ENCODE measurements around the gene COL1A2. TPM values are rescaled to one million over a fixed set of nuclear protein-coding genes. Genes with fewer than 3 reads are reported as not detected.
A peak's percentile ranks its signal among the peaks of the same experiment; 100 is the strongest.

The COL1A2 gene
- total RNA-seq, 1 donor from 2014 or later, result 2,734 TPM

DNA sequence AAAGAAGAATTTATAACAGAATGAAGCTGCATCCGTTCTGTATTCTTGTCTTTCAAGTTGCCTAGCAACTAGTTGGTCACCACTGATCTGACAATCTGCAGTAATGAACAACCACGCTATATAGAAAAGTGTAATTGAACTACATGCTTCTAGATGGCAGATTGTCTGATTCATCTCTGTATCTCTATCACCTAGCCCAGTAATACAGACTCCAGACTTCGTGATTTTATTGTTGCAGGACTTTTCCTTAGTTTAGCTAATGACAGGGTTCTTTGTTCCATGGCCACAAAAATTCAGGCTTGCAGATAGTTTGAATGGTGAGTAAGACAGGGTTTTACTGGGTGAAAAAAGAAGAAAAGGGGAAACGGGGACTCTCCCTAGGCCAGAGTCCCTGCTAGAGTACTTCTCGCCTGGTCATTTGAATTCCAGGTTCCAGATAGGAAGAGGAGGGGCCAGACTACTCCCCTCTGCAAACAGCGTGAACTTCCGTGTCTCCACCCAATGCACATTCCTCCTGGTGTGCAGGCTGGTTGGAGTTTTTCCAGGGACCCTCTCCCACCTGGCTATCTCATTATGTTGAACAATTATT lies 45.9 kb downstream of the COL1A2 start:
- TF ChIP-seq, protein P1, sequence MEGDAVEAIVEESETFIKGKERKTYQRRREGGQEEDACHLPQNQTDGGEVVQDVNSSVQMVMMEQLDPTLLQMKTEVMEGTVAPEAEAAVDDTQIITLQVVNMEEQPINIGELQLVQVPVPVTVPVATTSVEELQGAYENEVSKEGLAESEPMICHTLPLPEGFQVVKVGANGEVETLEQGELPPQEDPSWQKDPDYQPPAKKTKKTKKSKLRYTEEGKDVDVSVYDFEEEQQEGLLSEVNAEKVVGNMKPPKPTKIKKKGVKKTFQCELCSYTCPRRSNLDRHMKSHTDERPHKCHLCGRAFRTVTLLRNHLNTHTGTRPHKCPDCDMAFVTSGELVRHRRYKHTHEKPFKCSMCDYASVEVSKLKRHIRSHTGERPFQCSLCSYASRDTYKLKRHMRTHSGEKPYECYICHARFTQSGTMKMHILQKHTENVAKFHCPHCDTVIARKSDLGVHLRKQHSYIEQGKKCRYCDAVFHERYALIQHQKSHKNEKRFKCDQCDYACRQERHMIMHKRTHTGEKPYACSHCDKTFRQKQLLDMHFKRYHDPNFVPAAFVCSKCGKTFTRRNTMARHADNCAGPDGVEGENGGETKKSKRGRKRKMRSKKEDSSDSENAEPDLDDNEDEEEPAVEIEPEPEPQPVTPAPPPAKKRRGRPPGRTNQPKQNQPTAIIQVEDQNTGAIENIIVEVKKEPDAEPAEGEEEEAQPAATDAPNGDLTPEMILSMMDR (IDR thresholded peaks at IDR 0.05; ENCODE audit: unreplicated experiment), result no peak
- Mint-ChIP-seq H3K9me3 (no peaks in the 10 kb centered on the region), H3K4me3 (no peak overlapping the region), H3K27ac (peak overlapping the region; percentile 43), H3K36me3 (no peaks in the 10 kb centered on the region), H3K4me1 (peaks cover 45% of the 10 kb centered on the region), H3K27me3 (ENCODE audit: low read depth) (no peaks in the 10 kb centered on the region)
- no peak for DNase-seq (ENCODE audit: low spot score in 2 of 2, unreplicated experiment in 2 of 2)

DNA sequence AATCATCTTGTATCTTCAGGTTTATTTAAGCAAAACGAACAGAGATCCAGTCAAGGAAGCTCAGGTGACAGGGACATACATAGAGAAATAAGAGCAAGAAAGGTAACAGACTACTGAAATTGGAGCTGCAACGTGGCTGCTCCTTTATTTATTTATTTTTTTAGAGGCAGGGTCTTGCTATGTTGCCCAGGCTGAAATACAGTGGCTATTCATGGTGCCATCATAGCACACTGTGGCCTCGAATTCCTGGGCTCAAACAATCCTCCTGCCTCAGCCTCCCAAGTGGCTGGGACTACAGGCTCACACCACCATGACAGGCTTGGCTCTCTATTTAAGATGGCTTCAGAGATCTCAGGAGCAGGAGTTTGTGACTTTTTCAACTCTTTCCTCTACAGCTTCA lies 46.4 kb downstream of the COL1A2 start:
- H3K4me1 Mint-ChIP-seq, result peaks cover 46% of the 10 kb centered on the region
- DNase-seq (ENCODE audit: low spot score in 2 of 2, unreplicated experiment in 2 of 2), result no peak
- H3K4me3 Mint-ChIP-seq, result no peak overlapping the region
- no peaks in the 10 kb centered on the region for H3K27me3 Mint-ChIP-seq (ENCODE audit: low read depth)
- H3K36me3 Mint-ChIP-seq, result no peaks in the 10 kb centered on the region
- H3K27ac Mint-ChIP-seq, result no peak overlapping the region
- no peaks in the 10 kb centered on the region for H3K9me3 Mint-ChIP-seq
- TF ChIP-seq, protein P1 (IDR thresholded peaks at IDR 0.05; ENCODE audit: unreplicated experiment), result no peak

DNA sequence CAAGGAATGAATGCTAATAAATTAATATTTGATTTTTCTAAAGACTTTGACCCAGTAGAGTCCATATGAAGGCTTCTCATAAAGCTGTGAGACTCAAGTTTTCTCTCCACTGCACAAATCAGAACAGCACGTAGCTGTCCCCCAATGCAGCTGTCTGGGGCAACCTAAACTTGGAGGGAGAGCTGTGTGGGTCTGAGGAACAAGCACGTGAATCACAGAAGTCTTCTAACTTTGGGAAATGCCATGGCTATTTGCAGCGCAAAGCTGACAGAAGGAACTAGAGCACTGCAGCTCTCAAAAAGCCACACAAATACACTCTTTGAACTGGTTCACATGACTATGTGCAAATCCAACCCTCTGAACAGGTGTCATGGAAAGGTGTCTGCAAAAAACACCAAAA lies 47.9 kb downstream of the COL1A2 start:
- Mint-ChIP-seq H3K9me3 (no peaks in the 10 kb centered on the region), H3K4me1 (peaks cover 38% of the 10 kb centered on the region)

DNA sequence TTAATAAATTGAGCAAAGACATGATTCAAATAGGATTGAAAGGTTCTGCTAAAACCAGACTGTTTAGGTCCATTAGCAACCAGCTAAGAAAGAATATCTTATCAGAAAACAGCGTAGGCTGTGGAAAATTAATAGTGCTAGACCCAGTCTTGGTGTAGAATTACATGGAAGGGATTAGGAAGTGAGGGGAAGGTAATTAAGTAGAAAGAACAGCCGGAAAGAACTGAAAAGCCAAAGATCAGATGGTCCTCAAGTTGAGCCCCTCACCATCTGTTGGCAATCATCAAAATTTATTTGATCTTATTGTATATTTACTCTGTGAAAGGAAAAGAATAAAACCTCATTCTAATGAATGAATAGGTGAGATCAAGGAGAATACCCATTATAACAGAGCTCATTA lies 50.1 kb downstream of the COL1A2 start:
- TF ChIP-seq, protein P1 (IDR thresholded peaks at IDR 0.05; ENCODE audit: unreplicated experiment), result no peak
- Mint-ChIP-seq H3K27me3 (ENCODE audit: low read depth) (no peaks in the 10 kb centered on the region), H3K4me1 (peaks cover 26% of the 10 kb centered on the region), H3K27ac (peak overlapping the region; percentile 3), H3K36me3 (no peaks in the 10 kb centered on the region), H3K4me3 (no peak overlapping the region), H3K9me3 (no peaks in the 10 kb centered on the region)
- no peak for DNase-seq (ENCODE audit: low spot score in 2 of 2, unreplicated experiment in 2 of 2)

More for the DNA sequence above, 47.9 kb downstream of the COL1A2 start:
- Mint-ChIP-seq H3K36me3 (no peaks in the 10 kb centered on the region), H3K27me3 (ENCODE audit: low read depth) (no peaks in the 10 kb centered on the region), H3K27ac (no peak overlapping the region), H3K4me3 (no peak overlapping the region)
- TF ChIP-seq, protein P1 (IDR thresholded peaks at IDR 0.05; ENCODE audit: unreplicated experiment), result no peak
- no peak for DNase-seq (ENCODE audit: low spot score in 2 of 2, unreplicated experiment in 2 of 2)

DNA sequence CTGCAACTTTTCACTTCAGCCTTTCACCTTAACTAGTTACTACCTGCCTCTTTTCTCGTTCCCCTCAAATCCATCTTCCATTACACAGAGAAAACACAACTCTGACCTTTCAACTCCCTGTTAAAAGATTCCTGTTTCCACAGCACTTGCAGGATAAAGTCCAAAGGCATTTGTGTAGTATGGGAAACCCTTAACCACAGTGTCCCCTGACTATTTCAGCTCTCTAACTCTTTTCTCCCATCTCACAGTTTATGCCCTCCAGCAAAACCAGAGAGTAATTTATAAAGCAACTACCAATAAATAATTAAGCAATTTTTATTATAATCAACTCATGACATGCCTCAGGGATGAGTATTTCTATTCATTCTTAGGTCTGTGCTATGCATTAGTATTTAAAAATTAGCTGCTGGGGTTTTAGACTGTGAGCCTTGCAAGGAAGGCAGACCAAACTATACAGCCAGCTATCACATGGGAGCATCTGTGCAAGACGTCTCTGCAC lies 51.0 kb downstream of the COL1A2 start:
- peaks cover 16% of the 10 kb centered on the region for H3K4me1 Mint-ChIP-seq
- H3K27me3 Mint-ChIP-seq (ENCODE audit: low read depth), result no peaks in the 10 kb centered on the region
- no peaks in the 10 kb centered on the region for H3K36me3 Mint-ChIP-seq
- DNase-seq (ENCODE audit: low spot score in 2 of 2, unreplicated experiment in 2 of 2), result no peak
- TF ChIP-seq, protein P1 (IDR thresholded peaks at IDR 0.05; ENCODE audit: unreplicated experiment), result no peak
- H3K27ac Mint-ChIP-seq, result no peak overlapping the region
- H3K4me3 Mint-ChIP-seq, result no peak overlapping the region
- no peaks in the 10 kb centered on the region for H3K9me3 Mint-ChIP-seq
